Mononuclear cell (primary cell): ENCODE data around the gene WDR41. TPM values are rescaled to one million over a fixed set of nuclear protein-coding genes. Genes with fewer than 3 reads are reported as not detected.
"Not testable (repeated sequence)": the region's sequence is repeated elsewhere in the genome, so short reads cannot be mapped to it uniquely, and the experiment has no call there.

Experiments used
- H3K27me3 ChIP-seq: 2 replicates; pipeline ENCODE4 v1.6.0; 2011; ENCODE audit warnings: low read length, control low read depth; ENCODE audit not compliant: insufficient read depth
- H3K4me1 ChIP-seq: 2 replicates; pipeline ENCODE4 v1.5.1; 2011; ENCODE audit warnings: mild to moderate bottlenecking, low read length, control low read depth; ENCODE audit not compliant: insufficient read depth
- H3K4me3 ChIP-seq: 2 replicates; pipeline ENCODE4 v1.5.1; 2011; ENCODE audit warnings: mild to moderate bottlenecking, low read length, moderate library complexity
- H3K9me3 ChIP-seq: 2 replicates; pipeline ENCODE4 v1.5.1; 2011; ENCODE audit warnings: low read depth, mild to moderate bottlenecking, control low read depth, low read length
- total RNA-seq: library from RNA; depleted of rRNA; stranded (reverse); fragments of >200 nt; gene quantifications from one replicate; pipeline ENCODE4 v1.2.3, GENCODE V29; 2012

The WDR41 gene
- total RNA-seq, 1 donor, result 30.0 TPM

DNA sequence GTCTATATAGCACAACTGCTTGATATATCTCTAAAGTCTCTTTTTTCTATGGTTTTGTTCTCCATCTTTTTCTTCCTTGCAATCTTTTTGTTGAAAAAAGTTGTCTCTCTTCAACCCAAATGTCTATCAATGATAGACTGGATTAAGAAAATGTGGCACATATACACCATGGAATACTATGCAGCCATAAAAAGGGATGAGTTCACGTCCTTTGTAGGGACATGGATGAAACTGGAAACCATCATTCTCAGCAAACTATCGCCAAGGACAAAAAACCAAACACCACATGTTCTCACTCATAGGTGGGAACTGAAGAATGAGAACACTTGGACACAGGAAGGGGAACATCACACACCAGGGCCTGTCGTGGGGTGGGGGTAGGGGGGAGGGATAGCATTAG, 23.2 kb downstream of the WDR41 start:
- not testable (repeated sequence) for H3K27me3 ChIP-seq, H3K4me3 ChIP-seq, H3K9me3 ChIP-seq, H3K4me1 ChIP-seq

DNA sequence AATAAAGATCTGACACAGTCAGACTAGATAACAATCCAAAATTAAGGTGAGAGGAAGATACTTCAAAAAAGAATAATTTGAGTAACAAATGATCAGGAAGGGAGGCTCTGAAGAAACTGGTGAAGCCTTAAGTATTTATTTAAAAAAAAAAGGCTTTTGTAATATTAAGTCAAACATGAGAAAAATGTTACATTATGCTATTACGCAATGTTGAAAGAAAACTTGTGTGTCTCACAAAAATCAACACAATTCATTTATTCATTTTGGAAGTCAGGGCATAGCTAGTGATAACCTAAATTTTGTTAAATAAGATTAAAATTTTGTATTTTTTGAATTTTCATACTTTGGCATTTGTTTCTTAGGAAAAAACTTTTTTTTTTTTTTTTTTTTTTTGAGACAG, 28.2 kb downstream of the WDR41 start:
- Histone ChIP-seq H3K27me3 (no peaks in the 10 kb centered on the region), H3K4me3 (no peak overlapping the region), H3K4me1 (no peaks in the 10 kb centered on the region), H3K9me3 (no peaks in the 10 kb centered on the region)

DNA sequence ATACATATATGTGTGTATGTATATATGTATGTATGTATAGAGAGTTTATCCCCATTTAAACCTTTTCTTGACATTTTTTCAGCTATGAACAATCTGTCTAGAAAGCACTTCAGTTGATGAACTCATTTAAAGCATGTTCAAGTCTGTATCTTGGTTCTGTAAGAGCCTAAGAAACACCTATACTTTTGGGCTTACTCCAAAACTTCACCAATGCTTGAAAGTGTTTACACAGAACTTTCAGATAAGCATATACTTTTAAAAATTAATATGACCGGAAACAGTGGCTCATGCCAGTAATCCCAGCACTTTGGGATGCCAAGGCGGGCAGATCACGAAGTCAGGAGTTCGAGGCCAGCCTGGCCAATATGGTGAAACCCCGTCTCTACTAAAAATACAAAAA, 30.8 kb downstream of the WDR41 start:
- Histone ChIP-seq H3K27me3 (no peaks in the 10 kb centered on the region), H3K4me1 (no peaks in the 10 kb centered on the region), H3K4me3 (no peak overlapping the region), H3K9me3 (no peaks in the 10 kb centered on the region)

DNA sequence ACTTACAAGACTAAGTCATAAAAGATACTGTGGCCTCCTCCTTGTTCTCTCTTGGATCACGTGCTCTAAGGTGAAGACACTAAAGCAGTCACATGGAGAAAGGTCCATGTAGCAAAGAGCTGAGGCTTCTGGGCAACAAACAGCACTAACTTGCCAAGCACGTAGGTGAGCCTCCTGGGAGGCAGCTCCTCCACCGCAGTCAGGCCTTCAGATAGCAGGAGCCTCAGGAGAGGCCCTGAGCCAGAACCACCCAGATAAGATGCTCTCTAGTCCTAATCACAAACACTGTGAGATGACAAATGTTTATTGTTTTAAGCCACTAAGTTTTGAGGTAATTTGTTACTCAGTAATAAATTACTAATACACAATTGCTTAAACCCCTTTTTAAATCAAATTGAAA, 38.0 kb downstream of the WDR41 start:
- Histone ChIP-seq H3K9me3 (no peaks in the 10 kb centered on the region), H3K27me3 (no peaks in the 10 kb centered on the region), H3K4me3 (no peak overlapping the region), H3K4me1 (no peaks in the 10 kb centered on the region)

DNA sequence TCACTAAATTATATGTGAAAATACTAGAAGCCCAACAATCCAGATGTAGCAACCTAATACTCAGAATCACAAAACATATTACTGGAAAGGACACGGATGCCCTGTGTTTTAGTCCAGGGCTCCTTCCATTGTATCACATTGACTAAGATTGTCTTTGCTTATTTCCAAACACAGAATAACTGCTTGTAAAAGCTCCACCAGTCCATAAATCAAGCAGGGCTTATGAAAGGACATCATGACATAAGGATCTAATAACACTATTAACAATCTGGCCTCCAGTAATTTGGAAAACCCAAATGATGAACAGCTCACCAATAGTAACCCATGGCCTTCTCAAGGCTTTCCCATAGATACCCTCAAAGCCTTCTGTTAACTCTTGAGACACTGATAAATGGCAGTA, 39.8 kb downstream of the WDR41 start:
- Histone ChIP-seq H3K9me3 (no peaks in the 10 kb centered on the region), H3K27me3 (no peaks in the 10 kb centered on the region), H3K4me3 (no peak overlapping the region), H3K4me1 (no peaks in the 10 kb centered on the region)

DNA sequence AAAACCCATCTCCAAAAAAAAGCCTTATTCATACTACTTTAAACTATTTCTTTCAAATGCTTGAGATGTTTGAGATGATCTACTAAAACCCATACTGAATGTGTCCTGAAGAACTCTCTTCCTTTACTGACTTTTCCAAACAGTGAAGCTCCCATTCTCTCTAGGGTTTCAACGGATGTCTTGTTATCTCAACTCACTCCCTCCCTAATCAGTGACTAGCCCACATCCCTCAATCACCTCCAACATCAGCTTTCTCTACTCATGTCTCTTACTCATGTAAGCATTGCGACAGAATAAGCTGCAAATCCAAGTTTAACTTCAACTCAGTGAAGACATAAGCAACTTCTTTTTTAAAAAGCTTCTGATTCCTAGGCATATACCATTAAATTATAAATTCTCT, 42.1 kb downstream of the WDR41 start:
- Histone ChIP-seq H3K27me3 (no peaks in the 10 kb centered on the region), H3K4me1 (no peaks in the 10 kb centered on the region), H3K4me3 (no peak overlapping the region), H3K9me3 (no peaks in the 10 kb centered on the region)

DNA sequence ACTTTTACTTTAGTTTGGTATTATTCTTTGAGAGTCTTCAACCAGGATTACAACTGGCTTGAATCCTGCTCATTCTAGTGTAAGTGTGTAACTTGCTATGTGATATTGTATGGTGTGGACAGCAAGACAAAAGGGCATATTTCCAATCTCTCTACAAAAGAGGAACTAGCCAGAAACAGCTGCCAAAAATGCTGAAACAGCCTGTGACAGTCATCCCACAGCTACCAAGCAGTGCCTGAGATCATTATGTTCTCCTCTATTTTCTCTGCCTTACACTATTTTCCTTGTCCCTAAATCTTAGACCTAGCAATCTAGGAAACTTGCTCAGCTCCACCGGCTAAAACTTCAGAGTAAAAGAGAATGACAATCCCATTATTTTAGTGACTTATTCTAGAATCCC, 42.8 kb downstream of the WDR41 start:
- no peaks in the 10 kb centered on the region for H3K9me3 ChIP-seq
- H3K27me3 ChIP-seq, result no peaks in the 10 kb centered on the region
- no peaks in the 10 kb centered on the region for H3K4me1 ChIP-seq
- H3K4me3 ChIP-seq, result no peak overlapping the region

DNA sequence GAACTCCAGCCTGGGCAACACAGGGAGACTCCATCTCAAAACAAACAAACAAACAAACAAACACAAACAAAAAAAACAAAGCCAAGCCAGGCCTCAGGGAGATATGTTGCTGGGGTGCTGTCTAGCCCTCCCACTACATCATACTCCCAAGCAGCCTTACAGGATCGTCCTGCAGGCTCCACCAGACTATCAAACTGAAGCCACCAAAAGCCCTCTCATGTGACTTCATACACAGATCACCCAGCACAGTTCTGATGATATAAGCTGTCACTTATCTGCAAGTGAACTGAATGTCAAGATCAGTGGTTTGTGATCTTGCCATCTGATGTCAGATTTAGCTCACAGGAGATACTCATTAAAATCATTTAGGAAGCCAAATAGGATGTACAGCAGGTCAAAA, 43.3 kb downstream of the WDR41 start:
- Histone ChIP-seq H3K27me3 (no peaks in the 10 kb centered on the region), H3K9me3 (no peaks in the 10 kb centered on the region), H3K4me3 (no peak overlapping the region), H3K4me1 (no peaks in the 10 kb centered on the region)

DNA sequence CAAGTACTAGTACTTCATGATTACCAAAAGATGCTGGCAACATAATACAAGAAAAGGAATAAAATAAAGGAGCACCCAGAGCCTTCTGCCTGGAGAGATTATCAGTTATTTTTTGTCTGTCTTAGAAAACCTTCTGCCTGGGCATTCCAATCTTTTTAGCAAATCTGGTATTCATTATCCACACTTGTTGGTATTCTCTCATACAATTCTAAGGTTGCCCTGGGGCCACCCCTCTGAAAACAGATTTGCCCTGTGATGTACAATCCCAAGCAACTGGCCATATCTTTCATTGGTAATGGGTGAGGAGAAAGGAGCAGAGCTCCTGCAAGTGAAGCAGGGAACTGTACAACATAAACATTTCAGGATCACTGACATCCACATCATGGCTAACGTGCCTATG, 47.8 kb downstream of the WDR41 start:
- H3K4me1 ChIP-seq, result no peaks in the 10 kb centered on the region
- no peaks in the 10 kb centered on the region for H3K9me3 ChIP-seq
- H3K27me3 ChIP-seq, result no peaks in the 10 kb centered on the region
- no peak overlapping the region for H3K4me3 ChIP-seq

DNA sequence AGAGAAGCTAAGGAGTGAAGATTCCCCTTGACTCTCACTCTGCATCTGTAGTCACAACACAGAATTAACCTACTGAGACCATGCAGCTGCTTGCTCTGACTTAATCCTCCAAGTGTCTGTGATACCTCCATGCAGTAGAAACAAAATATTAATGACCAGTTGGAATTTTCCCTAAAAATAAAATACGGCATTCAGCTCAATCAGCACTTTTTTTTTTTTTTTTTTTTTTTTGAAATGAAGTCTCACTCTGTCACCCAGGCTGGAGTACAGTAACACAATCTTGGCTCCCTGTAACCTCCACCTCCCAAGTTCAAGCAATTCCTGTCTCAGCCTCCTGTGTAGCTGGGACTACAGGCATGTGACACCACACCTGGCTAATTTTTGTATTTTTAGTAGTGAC, 48.4 kb downstream of the WDR41 start:
- Histone ChIP-seq H3K4me1 (no peaks in the 10 kb centered on the region), H3K27me3 (no peaks in the 10 kb centered on the region)

DNA sequence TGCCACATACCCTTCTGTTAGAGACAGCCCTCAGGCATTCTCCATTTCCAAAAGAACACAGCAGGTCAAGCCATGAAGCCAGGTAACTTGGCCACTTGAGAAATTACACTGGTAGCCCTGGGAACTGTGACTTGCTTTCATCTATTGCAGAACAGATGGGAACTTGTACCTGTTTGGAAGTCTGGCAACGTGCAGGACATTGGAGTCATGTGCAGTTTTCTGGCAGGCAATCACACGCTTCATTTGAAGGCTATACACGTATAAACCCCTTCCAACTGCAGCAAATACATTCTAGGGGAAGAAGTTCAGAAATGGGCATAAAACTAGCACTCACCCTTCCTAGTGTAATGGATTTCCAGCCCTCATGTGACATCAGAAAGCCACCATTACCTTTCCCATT, 54.0 kb downstream of the WDR41 start:
- no peaks in the 10 kb centered on the region for H3K4me1 ChIP-seq
- no peaks in the 10 kb centered on the region for H3K9me3 ChIP-seq
- no peaks in the 10 kb centered on the region for H3K27me3 ChIP-seq
- no peak overlapping the region for H3K4me3 ChIP-seq

More for the DNA sequence above, 48.4 kb downstream of the WDR41 start:
- H3K9me3 ChIP-seq, result no peaks in the 10 kb centered on the region
- no peak overlapping the region for H3K4me3 ChIP-seq

DNA sequence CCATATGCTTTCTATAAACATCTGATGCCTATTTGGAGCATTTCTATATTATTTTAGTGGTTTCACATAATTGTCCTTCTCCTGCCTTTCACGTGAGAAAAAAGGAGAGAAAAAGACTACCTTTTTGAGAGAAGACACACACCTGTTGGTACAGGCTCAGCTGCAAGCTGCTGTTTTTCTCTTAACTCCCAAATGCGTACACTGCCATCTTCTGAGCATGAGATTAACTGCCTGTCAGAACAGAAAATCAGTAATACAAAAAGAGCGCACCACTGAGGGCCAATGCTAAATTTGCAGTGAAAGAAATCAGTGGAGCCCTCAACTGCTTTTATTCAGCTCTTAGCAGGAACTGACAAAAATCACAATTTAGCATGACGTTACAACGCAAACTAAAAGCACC, 54.9 kb downstream of the WDR41 start:
- H3K9me3 ChIP-seq, result no peaks in the 10 kb centered on the region
- no peaks in the 10 kb centered on the region for H3K27me3 ChIP-seq
- no peaks in the 10 kb centered on the region for H3K4me1 ChIP-seq
- H3K4me3 ChIP-seq, result no peak overlapping the region

DNA sequence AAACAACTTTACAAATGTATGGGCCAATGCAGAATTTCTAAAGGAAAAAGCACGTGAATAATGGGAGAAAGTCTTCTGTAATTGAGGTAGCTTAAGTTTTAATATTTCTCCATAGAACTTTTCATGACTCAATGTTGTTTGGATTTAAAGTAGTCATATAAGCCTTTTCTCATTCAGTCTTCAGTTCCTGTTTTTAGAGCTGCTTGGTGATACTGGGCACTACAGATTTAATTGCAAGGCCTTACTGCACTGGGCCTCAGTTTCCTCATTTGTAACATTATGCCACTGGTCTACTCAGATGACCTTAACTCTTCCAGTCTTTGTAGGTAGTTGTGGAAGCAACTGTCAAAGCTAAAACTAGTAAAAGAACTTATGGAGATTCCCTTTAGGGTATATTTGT, 60.4 kb downstream of the WDR41 start:
- Histone ChIP-seq H3K9me3 (no peaks in the 10 kb centered on the region), H3K4me1 (no peaks in the 10 kb centered on the region), H3K27me3 (no peaks in the 10 kb centered on the region), H3K4me3 (no peak overlapping the region)

DNA sequence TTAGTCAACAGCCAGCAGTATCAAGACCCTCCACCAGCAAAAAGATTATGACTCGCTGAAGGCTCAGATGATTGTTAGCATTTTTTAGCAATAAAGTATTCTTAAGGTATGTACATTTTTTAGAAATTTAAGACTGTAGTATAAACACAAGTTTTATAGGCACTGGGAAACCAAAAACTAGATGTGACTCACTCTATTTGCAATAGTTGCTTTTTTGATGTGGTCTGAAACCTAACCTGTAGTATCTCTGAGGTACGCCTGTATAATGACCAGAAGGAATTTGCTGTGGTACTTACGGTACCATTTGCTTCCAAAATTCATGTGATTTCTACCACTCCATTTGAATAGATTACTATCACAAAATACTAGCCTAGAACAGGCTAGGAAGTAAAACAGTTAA, 60.8 kb downstream of the WDR41 start:
- H3K4me1 ChIP-seq, result no peaks in the 10 kb centered on the region
- no peak overlapping the region for H3K4me3 ChIP-seq
- H3K9me3 ChIP-seq, result no peaks in the 10 kb centered on the region
- H3K27me3 ChIP-seq, result no peaks in the 10 kb centered on the region

DNA sequence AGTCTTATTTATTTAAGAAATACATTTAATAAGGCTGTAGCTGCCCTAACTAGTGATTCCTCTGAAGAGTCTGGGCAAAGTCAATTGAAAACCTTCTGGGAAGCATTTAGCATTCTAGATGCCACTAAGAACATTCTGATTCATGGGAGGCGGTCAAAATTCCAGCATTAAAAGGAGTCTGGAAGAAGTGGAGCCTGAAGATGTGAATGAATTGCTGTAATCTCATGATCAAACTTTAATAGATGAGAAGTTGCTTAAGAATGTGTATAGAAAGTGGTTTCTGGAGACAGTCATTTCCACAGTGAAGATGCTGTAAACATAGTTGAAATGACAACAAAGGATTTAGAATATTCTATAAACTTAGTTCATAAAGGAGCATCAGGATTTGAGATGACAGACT, 61.4 kb downstream of the WDR41 start:
- no peaks in the 10 kb centered on the region for H3K9me3 ChIP-seq
- no peaks in the 10 kb centered on the region for H3K27me3 ChIP-seq
- H3K4me3 ChIP-seq, result no peak overlapping the region
- H3K4me1 ChIP-seq, result no peaks in the 10 kb centered on the region

DNA sequence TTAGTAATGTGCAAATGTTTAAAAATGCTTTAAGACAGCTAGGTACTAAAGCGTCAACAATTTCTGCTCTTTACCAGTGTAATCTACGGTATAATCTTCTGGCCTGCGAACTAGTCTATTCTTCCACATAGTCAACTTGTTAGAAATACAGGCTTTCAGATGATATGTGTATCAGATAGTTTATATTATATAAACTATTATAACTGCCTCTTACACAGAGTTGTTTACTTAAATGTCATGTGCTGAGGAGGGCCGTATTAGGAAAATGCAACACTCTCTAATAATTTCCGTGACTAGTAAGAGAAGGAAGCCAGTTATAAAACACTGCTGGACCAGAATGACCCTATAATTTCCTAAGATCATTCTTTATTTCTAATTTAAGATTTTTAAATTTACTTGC, 63.6 kb downstream of the WDR41 start:
- no peaks in the 10 kb centered on the region for H3K27me3 ChIP-seq
- H3K4me3 ChIP-seq, result no peak overlapping the region
- H3K4me1 ChIP-seq, result no peaks in the 10 kb centered on the region
- no peaks in the 10 kb centered on the region for H3K9me3 ChIP-seq

DNA sequence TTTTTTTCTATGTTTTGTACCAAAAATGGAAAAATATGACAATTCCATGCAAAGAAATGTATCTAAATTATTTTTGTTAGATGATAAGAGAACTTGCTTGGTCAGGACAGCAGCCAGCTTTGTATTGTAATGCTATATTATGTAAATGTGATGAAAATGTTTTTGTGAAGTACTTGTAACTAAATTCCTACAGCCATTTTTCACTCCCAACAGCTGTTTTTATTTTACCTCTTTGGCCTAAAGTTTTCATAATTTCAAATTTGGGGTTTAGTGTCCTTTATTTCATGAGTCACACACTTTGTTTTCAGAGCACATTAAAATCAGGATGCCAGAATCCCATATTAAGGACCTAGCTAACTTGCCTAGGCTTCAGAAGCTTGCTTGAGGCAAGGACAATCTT, 64.1 kb downstream of the WDR41 start:
- Histone ChIP-seq H3K9me3 (no peaks in the 10 kb centered on the region), H3K27me3 (no peaks in the 10 kb centered on the region), H3K4me1 (no peaks in the 10 kb centered on the region), H3K4me3 (no peak overlapping the region)
